Right atrium auricular region (tissue), 2 donors: ENCODE data around the gene CCDC30. TPM values are rescaled to one million over a fixed set of nuclear protein-coding genes. Genes with fewer than 3 reads are reported as not detected.

Source experiments
- DNase-seq: peaks from one replicate; pipeline ENCODE4 v3.0.0-alpha.2; 2019; ENCODE audit warnings: low spot score
- H3K27ac ChIP-seq, 2 donors: fragments of 200-600 bp; sonication (generic); 1 replicate in 1 of 2; 2 replicates in 1 of 2; pipeline ENCODE4 v1.5.1; 2016 to 2019
- H3K27me3 ChIP-seq, 2 donors: fragments of 200-600 bp; sonication (generic); one replicate each; pipeline versions ENCODE4 v1.5.1 to v1.6.0; 2017 to 2019
- H3K36me3 ChIP-seq: fragments of 200-600 bp; sonication (generic); one replicate; pipeline ENCODE4 v1.5.1; 2016
- H3K4me1 ChIP-seq, 2 donors: fragments of 200-600 bp; sonication (generic); one replicate each; pipeline versions ENCODE4 v1.5.1 to v1.6.0; 2017 to 2019
- H3K4me3 ChIP-seq, 2 donors: fragments of 200-600 bp; sonication (generic); 1 replicate in 1 of 2; 2 replicates in 1 of 2; pipeline ENCODE4 v1.5.1; 2017 to 2019; ENCODE audit warnings: mild to moderate bottlenecking in 1 of 2, moderate library complexity in 1 of 2
- H3K9me3 ChIP-seq, 2 donors: fragments of 200-600 bp; sonication (generic); one replicate each; pipeline ENCODE4 v1.5.1; 2019
- total RNA-seq, 2 donors: library from RNA; depleted of rRNA; stranded (reverse); fragments of >200 nt; gene quantifications; one replicate each; pipeline ENCODE4 v1.1.0, GENCODE V29; 2016
- TF ChIP-seq, protein P1 (sequence below), 2 donors: fragments of 200-600 bp; sonication (generic); IDR thresholded peaks; one replicate each; pipeline ENCODE4 v1.5.1; 2019; ENCODE audit warnings: antibody characterized with exemption in 2 of 2

CCDC30 gene
- under 1 TPM; 0.47 to 0.63 TPM for total RNA-seq

DNA sequence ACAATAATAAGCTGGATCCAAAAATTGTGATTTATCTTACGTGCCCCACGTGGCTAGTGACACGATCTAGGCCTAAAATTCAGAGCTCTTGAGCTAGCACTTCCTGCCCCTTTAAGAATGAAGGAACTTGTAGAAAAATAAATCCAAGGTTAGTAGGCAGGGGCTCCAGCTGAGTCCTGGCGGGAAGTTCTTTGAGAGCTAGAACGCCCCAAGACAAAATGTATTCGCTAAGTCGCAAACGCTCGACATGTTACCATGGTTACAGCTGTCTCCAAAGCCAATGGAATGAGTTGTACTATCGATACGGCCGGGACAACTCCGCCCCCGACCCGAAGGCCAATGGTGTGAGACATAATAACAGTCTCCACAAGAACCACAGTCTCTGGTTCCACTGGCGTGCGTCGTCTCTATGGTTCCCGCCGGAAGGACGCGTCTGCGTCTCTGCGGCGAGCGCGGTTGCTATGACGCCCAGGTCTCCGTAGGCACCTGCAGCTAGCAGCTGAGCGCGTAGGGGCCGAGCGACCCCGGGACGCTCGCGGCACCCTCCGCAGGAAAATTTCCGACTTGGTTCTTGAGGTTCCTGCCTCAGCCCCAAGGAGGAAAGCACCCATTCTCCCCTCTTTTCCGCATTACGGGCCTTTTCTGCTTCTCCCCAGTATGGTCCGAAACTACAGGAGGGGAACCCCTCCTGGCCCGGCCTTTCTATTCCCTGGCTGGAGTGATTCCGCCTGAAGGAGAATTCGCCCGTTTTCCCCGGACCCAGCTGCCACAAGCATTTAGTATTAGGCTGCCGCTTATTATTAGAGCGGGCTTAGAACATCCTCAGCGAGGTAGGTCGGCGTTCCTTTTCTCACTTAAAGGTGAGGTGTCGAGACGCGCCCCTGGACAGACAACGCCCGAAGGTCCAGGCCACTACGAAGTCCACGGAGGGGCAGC, at the start of gene CCDC30:
Gene CCDC30, plus strand, starts transcription at position 459 of the 936 bp plus-strand sequence. CDS start 17,266 bp downstream, outside the sequence.
- DNase-seq = peak; percentile 99
- peaks cover 19% of the 10 kb centered on the region for H3K36me3 ChIP-seq
- H3K27ac ChIP-seq = peak within 1 kb of the TSS in 1 of 2 donors; percentile 10
- TF ChIP-seq, protein P1, sequence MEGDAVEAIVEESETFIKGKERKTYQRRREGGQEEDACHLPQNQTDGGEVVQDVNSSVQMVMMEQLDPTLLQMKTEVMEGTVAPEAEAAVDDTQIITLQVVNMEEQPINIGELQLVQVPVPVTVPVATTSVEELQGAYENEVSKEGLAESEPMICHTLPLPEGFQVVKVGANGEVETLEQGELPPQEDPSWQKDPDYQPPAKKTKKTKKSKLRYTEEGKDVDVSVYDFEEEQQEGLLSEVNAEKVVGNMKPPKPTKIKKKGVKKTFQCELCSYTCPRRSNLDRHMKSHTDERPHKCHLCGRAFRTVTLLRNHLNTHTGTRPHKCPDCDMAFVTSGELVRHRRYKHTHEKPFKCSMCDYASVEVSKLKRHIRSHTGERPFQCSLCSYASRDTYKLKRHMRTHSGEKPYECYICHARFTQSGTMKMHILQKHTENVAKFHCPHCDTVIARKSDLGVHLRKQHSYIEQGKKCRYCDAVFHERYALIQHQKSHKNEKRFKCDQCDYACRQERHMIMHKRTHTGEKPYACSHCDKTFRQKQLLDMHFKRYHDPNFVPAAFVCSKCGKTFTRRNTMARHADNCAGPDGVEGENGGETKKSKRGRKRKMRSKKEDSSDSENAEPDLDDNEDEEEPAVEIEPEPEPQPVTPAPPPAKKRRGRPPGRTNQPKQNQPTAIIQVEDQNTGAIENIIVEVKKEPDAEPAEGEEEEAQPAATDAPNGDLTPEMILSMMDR (IDR thresholded peaks at IDR 0.05) = no peak
- H3K4me3 ChIP-seq = peak within 1 kb of the TSS; percentile 59 to 78
- no peaks in the 10 kb centered on the region for H3K9me3 ChIP-seq
- H3K27me3 ChIP-seq = no peaks in the 10 kb centered on the region
- H3K4me1 ChIP-seq = peaks cover 0 to 22% of the 10 kb centered on the region in 2 donors

DNA sequence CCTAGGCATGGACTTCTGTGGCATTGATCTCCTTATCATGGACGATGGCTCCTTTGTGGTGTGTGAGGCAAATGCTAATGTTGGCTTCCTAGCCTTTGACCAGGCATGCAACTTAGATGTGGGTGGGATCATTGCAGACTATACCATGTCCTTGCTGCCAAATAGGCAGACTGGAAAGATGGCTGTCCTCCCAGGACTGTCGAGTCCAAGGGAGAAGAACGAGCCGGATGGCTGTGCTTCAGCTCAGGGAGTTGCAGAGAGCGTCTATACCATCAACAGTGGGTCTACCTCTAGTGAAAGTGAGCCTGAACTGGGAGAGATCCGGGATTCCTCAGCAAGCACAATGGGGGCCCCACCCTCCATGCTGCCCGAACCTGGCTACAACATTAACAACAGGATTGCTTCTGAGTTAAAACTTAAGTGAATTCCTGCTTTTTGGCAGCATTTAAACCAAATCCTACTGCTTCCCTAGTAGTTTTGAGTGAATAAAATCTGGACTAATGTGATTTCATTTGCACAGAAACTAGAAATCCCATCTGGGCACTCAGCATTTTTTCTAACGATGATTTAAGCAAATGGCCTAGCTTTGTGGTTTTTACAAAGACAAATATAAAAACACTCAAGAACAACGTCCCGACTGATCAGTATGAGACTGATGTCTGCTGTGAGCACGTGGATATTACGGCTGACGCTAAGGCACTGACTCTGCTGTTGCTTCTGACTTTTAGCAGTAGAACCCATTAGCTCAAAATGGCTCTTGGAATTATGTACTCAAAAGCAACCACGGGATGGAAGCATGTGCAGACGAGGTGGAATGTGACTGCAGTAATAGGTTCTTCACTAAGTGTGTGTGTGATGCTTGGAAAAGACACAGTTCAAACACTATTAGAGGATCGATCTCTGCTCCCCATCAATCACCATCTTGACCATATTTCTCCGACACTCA, 48.3 kb upstream of the CCDC30 start:
- H3K4me3 ChIP-seq = no peak overlapping the region
- H3K27me3 ChIP-seq = no peaks in the 10 kb centered on the region
- H3K27ac ChIP-seq = no peak overlapping the region
- no peak for DNase-seq
- H3K4me1 ChIP-seq = peaks cover 0 to 6% of the 10 kb centered on the region in 2 donors
- no peaks in the 10 kb centered on the region for H3K9me3 ChIP-seq
- TF ChIP-seq, protein P1 (IDR thresholded peaks at IDR 0.05) = no peak
- H3K36me3 ChIP-seq = no peaks in the 10 kb centered on the region

DNA sequence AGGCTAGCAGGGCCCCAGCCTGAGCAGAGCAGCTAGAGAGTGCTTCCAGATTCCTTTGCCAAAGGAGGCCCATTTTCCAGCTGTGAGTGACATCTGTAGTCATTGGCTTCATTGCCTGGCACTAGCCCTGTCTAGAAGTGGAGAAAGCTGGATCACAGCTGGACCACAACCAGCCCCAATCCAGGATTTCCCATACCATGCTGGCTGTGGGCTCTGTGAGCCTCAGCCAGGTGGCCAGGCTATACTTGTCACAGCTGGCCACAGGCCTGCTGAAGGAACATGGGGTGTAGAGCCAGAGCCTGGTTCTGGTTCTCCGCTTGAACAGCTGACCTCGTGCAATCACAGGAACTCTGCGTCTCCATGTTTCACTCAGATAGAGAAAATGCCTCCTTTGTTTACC, 45.9 kb upstream of the CCDC30 start:
- Histone ChIP-seq H3K4me1 (peaks cover 0 to 28% of the 10 kb centered on the region in 2 donors), H3K9me3 (no peaks in the 10 kb centered on the region), H3K4me3 (no peak overlapping the region), H3K27me3 (no peaks in the 10 kb centered on the region), H3K36me3 (no peaks in the 10 kb centered on the region), H3K27ac (no peak overlapping the region)
- no peak for DNase-seq
- TF ChIP-seq, protein P1 (IDR thresholded peaks at IDR 0.05) = no peak

DNA sequence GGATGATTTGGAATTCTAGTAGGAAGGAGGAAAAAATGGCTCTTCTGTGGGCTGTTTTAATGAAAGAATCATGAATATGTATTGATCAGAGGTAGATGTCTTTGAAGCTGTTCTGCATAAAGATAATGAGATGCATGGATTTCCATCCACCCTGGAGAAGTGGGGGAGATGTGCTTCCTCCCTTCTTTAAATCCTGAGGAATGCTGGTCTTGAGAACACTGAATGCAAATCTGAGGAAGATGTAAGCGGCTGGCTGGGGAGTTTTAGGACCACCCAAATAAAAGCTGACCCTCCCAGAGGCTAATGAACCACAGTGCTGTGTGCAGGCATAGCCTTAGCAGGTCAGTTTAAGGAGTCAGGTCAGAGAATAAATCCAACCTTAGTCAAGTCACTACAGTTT, 44.6 kb upstream of the CCDC30 start:
- TF ChIP-seq, protein P1 (IDR thresholded peaks at IDR 0.05) = no peak
- Histone ChIP-seq H3K9me3 (no peaks in the 10 kb centered on the region), H3K4me3 (no peak overlapping the region), H3K4me1 (peaks cover 0 to 28% of the 10 kb centered on the region in 2 donors), H3K36me3 (no peaks in the 10 kb centered on the region), H3K27me3 (no peaks in the 10 kb centered on the region), H3K27ac (no peak overlapping the region)
- DNase-seq = no peak

DNA sequence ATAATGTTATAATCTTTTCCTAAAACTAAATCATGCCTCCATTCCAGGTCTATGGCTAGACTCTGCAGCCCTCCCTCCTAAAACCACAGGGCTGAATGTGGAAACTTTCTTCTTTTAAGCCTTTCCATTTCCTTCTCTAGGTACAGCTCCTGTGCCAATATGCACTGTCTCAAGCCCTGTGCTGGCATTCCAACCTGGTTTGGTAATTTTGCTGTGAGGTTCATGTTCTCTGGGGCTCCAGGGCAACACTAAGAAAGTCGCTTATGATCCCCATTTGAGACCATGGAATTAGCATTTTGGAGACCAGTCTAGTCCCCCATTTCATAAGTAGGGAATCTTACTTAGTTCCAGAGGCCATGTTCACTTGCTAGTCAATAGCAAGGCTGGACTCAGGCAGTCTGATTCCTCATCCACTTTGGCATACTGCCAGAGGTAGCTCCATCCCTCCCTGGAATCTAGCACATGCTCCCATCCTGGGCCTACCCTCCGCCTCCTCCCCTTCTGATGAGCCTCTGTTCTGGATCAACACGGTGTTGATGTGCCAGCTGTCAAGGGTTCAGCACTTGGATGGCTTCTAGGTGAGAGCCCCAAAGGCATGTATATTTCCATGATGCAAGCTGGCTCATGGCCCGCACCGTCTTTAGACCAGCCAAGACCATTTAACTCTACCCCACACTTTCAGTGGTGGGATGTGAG, 43.8 kb upstream of the CCDC30 start:
- Histone ChIP-seq H3K4me1 (peaks cover 0 to 28% of the 10 kb centered on the region in 2 donors), H3K27me3 (no peaks in the 10 kb centered on the region), H3K27ac (peak overlapping the region in 1 of 2 donors; percentile 69), H3K4me3 (no peak overlapping the region), H3K36me3 (no peaks in the 10 kb centered on the region), H3K9me3 (no peaks in the 10 kb centered on the region)
- no peak for DNase-seq
- TF ChIP-seq, protein P1 (IDR thresholded peaks at IDR 0.05) = no peak
